Putamen (tissue), 1 donor: ENCODE results near the gene TBCB.
"Not testable (repeated sequence)": the region's sequence is repeated elsewhere in the genome, so short reads cannot be mapped to it uniquely, and the experiment has no call there.

Experiments used
- DNase-seq: peaks from one replicate; pipeline ENCODE4 v3.0.0-alpha.2; 2016; ENCODE audit warnings: low spot score

The TBCB gene, protein sequence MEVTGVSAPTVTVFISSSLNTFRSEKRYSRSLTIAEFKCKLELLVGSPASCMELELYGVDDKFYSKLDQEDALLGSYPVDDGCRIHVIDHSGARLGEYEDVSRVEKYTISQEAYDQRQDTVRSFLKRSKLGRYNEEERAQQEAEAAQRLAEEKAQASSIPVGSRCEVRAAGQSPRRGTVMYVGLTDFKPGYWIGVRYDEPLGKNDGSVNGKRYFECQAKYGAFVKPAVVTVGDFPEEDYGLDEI

DNA sequence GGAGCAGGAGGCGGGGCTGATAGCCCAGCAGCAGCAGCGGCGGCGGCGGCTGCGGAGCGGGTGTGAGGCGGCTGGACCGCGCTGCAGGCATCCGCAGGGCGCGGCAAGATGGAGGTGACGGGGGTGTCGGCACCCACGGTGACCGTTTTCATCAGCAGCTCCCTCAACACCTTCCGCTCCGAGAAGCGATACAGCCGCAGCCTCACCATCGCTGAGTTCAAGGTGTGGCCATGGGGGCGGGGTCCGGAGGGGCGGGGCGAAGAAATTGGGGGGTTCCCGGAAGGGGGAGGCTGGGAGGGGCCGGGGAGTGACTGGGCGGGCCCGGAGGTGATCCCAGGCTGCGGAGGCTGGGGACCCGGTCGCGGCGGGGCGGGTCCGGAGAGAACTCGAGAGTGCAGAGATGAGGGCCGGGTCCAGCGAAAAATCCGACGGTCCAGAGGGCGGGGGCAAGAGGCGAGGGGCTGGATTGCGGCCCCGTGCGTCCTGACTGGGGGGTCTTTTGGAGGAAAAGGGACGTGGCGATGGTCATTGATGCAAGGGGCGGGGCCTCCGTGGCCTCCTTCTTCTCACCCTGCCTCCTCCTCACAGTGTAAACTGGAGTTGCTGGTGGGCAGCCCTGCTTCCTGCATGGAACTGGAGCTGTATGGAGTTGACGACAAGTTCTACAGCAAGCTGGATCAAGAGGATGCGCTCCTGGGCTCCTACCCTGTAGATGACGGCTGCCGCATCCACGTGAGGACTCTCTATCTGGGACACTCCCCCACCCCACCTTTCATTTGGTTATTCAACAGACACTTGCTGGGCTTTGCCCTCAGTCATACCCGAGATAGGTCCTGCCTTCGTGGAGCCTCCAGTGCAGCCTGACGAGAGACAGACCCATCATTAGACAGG lies at the start of gene TBCB:
Gene TBCB (plus strand): TSS at position 16 of the 891 bp plus-strand sequence. CDS start 93 bp downstream, at position 109.
- no peak for DNase-seq

DNA sequence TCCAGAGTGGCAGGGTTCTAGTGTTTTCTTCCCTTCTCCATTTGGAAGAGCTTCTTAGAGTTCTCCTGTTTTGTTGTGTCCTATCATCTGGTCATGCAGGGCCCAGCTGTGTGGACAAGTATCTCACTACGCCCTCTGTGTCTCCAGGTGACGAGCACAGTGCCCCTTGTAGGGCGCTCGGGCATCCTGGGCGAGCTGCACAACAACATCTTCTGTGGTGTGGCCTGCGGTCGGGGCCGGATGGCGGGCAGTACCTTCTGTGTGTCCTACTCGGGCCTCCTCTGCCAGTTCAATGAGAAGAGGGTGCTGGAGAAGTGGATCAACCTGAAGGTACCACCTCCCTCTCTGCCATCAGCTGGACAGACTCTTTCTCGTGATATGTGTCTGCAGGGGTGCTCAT lies 47.6 kb upstream of the TBCB start:
- no peak for DNase-seq

DNA sequence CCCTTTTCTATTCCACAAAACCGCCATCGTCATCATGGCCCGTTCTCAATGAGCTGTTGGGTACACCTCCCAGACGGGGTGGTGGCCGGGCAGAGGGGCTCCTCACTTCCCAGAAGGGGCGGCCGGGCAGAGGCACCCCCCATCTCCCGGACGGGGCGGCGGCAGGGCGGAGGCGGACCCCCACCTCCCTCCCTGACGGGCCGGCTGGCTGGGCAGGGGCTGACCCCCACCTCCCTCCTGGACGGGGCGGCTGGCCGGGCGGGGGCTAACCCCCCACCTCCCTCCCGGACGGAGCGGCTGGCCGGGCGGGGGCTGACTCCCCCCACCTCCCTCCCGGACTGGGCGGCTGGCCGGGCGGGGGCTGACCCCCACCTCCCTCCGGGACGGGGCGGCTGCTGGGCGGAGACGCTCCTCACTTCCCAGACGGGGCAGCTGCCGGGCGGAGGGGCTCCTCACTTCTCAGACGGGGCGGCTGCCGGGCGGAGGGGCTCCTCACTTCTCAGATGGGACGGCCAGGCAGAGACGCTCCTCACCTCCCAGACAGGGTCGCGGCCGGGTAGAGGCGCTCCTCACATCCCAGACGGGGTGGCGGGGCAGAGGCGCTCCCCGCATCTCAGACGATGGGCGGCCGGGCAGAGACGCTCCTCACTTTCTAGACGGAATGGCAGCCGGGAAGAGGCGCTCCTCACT lies 46.3 kb upstream of the TBCB start:
- not testable (repeated sequence) for DNase-seq

DNA sequence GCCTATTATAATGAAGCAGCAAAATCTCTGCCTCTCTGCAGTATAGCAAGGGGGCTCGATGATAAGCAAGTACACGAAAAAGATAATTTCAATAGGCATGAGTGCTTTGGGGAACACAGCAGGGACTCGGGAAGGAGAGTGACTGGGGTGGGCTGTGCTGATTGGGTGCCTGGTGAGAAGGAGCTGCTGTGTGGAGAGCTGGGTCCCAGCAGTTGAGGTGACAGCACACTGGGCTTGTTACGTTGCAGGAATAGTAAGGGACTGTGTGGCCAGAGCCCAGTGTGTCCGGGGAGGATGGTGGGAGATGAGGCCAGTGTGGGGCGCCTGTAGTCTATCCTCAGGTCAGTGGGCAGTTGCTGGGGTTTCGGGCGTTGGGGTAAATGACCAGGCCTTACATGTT lies 43.2 kb upstream of the TBCB start:
- no peak for DNase-seq

DNA sequence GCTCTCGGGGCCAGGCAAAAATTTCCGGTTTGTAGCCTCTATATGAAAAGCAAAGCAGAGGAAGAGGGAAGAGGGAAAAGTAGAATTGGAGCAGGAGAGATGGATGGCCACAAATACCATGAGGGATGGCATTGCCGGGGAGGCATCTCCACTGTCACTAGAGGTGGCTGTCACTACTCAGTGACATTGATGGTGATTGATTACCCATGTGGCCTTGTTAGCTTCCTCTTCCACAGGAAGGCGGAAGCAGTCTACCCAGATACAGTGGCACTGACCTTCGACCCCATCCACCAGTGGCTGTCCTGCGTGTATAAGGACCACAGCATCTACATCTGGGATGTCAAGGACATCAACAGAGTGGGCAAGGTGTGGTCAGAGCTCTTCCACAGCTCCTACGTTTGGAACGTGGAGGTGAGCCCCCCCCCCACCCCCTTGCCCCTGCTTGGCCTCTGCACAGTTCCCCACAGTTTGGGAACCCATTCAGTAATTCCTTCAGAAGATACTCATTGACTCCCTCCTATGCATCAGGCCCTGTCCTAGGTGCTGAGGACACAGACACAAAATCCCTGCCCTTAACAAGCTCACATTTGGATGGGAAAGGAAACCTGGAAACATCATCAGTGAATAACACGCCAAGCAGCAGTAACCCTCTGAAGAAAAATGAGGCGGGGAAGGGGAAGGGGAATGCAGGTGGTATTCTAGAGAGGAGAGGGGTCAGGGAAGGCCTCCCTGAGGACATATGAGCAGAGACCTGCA lies 42.0 kb upstream of the TBCB start:
- DNase-seq: no peak

DNA sequence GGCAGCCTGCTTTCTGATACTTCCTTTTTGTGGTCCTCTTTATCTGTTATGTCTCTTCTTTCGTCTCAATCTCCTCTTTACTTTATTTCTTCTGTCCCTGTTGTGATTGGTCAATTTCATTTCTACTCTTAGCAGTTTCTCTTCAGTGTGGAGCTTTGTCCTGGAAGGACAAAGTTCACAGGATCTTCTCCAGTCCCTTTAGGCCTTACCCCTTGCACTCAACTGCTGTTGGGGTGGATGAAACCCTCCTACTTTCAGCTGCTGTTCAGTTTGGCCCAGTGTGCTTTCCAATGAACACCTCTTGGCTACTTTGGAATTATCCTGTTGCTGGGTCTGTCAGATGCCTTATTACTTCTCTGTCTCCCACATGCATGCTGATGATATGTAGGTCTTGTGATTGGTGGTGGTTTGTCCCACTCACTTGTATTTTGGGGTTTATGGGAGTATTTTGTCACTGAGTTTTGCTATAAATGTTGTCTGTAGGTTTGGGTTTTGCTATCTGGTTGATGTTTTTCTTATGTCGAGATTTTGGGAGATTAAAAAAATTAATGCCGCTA lies 35.8 kb upstream of the TBCB start:
- no peak for DNase-seq

DNA sequence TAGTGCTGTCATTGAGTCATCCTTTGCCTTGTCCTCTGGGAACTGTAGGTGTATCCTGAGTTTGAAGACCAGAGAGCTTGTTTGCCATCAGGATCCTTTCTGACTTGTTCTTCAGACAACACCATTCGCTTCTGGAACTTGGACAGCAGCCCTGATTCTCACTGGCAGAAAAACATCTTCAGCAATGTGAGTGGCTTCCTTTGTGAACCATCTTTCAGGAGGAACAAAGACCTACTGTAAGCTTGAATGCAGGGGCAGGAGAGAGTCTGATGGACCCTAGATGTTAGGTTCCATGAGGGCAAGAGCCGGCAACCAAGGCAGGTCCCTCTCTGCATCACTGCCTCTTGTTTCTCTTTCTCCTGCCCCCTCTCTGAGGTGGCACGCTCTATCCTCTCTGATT lies 33.9 kb upstream of the TBCB start:
- DNase-seq: peak; percentile 88

DNA sequence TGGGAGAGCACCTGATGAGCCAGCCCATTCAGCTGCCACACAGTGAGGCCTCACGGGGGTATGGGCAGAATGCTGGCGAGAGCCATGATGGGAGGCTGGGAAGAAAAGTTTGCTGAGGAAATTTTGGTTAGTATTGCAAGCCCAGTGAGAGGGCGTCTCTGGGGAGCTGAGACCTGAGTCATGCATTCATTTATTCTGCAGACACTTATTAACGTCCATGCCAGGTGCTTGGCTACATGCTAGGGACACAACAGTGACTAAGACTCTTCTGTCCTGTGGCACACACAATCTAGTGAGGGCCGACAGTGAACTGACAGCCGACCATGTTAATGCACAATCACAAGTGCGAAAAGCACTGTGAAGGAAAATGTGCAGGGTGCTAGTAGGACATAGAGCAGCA lies 33.4 kb upstream of the TBCB start:
- no peak for DNase-seq

DNA sequence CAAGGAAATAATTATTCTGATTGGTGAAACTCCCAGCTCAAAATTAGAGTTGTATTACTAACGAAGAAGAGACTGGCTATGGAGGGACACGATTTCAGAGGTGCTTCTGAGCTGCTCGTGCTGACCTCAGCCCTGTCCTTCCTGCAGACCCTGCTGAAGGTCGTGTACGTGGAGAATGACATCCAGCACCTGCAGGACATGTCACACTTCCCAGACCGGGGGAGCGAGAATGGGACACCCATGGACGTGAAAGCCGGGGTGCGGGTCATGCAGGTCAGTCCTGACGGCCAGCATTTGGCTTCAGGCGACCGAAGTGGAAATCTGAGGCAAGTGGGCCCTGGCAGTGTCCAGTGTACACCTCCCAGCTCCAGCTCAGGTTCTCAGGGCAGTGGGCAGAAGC lies 32.4 kb upstream of the TBCB start:
- DNase-seq: no peak

DNA sequence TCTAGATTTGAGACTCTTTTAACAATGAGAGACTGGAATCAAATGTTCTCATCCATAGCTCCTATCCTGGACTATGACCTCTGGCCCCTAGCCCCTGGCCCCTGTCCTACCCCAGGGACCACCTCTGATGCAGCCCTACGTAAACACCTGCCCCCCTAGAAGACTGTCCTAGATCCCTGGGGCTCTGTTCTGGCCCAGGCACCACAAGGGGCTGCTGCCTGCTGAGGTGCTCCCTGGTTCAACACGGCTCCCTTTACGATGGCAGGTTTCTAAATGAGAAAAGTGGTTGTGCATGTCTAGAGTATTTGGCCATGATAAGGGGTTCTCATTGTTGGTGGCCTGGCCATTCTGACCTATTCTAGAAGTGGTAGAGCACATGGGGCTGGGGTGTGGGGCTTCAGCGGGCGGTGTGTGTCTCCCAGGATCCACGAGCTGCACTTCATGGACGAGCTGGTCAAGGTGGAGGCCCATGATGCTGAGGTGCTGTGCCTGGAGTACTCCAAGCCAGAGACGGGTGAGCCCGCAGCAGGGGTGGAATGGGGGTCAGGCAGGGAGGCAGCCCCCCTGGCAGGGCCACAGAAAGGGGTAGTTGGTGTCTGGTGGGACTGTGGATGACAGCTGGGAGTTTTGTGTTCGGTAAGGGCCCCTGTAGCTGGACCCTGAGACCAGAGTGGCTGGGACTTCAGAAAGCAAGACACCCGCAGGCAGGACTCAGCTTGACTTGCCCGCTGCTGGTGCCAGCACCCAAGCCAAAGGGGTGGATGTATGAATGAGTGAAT lies 30.8 kb upstream of the TBCB start:
- no peak for DNase-seq

DNA sequence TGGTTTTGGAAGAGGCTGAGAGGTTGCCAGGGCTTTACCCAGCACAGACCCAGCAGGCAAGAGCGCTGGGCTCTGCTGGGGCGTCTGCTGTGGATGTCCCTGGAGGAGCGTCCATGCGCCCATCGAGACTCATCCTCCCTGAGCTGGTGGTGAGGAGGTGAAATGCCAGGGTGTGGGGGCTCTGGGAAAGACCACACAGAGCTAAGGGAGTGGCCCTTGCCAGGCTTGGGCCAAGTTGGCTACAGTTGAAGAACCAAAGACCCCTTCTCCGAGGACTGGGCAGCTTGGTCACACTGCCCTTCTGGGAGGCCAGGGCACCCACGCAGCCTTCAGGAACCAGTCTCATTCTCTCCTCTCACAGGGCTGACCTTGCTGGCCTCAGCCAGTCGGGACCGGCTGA lies 28.9 kb upstream of the TBCB start:
- no peak for DNase-seq

DNA sequence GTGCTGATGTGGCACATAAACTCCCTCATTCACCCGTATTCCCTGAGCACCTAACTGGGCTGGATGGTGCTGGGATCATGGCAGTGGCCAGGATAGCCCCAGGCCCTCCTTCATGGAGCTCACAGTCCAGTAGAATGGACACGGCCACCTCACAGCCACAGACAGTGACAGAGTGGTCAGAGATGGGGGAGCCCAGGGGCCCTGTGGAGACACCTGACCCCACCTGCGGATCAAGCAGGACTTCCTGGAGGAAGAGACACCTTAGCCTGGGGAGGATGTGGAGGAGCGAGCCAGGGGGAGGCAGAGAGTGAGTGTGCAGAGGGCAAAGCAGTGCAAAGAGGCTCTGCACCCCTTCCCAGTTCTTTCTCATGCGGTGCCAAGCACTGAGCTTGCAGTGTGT lies 25.4 kb upstream of the TBCB start:
- no peak for DNase-seq

DNA sequence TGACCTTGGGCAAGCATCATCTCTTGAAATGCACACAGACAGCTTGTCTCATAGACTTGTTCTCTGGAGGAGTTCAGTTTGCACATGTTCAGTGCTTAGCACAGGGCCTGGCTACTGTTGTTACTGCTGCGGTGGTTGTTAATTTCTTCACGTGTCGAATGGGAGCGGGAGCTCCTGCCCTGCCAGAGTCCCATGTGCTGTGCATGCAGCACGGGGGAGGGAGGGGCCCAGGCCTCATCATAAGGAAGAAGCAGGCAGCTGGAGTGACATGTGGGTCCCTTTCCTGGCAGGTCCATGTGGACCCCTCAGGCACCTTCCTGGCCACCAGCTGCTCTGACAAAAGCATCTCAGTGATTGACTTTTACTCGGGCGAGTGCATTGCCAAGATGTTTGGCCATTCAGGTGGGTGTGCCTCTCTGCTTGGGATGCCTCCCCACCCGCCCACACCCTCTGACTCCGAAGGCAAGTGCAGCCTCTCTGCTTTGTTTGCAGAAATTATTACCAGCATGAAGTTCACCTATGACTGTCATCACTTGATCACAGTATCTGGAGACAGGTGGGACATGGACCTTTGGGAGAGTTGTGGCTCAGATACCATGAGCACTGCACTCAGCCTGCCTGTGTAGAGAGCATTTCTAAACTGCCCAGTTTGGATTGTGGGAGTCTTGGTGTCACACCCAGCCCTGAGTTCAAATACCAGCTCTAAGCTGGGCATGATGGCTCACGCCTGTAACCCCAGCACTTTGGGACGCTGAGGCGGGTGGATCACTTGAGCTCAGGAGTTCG lies 24.2 kb upstream of the TBCB start:
- DNase-seq: no peak

DNA sequence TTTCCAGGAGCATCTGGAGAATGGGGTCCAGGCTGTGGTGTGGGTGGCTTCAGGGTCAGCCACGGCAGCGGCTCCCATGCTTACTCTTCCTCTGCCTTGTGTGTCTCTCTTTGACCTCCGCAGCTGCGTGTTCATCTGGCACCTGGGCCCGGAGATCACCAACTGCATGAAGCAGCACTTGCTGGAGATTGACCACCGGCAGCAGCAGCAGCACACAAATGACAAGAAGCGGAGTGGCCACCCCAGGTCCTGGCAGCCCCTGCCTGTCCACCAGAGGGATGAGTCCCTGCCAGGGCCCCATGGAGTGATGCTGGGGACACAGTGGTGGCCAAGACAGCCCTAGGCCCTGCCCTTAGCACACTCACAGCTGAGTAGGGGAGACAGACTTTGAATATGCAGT lies 22.7 kb upstream of the TBCB start:
- no peak for DNase-seq

DNA sequence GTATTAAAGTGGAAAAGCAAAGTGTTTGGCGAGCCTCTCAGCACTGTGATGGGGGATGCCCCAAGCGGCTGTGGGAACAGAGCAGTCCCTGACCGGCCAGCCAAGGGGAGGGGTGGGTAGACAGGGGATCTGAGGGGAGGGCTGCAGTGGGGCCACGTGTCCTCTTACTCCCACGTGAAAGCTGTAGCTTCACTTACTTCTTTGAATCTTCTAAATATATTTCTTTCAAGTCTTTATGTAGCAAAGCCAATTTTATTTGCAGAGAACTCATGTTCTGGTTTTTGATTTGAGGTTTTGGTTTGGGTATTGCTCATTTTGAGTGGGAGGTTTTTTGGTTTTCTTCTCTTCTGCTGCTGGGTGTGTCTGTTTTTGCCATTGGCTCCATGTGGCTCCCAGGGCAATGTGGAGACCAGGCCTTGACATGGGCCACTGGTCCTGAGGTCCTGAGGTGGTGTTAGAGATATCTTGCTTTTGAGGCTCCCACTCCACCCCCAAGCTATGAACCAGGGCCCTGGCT lies 22.1 kb upstream of the TBCB start:
- no peak for DNase-seq

DNA sequence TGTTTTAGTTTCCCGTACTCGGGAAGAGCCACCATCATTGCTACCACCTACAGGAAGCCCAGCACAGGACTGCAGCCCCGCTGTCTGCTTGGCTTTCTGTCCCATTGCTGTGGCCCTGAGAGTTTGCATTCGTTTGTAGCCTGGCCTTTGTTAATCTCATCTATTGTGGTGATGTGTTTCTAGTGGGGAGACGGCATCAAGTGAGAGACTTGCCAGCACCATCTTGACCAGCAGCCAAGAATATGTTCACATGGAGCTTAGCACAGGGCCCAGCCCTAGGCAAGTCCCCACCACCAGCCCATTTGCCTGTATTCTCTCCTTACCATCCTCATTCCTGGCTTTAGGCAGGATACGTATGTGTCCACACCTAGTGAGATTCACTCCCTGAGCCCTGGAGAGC lies 21.6 kb upstream of the TBCB start:
- DNase-seq: peak; percentile 82

DNA sequence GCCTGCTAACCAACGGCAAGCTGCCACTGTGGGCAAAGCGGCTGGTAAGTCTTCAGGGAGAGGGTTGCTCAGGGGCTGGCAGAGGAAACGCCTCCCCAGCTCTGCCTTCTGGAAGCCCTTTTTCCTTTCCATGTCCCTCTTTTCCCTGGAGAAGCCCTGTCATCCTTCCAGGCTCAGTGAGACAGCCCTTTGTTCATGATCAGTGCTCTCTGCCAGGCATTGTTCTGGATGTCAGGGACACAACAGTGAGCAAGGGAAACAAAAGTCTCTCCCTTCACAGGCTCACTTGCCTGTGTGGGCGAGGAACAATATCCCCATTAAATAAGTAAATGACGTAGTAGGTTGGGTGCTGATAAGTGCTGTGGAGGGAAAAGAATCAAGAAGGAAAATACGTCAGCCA lies 18.2 kb upstream of the TBCB start:
- DNase-seq: peak; percentile 95

DNA sequence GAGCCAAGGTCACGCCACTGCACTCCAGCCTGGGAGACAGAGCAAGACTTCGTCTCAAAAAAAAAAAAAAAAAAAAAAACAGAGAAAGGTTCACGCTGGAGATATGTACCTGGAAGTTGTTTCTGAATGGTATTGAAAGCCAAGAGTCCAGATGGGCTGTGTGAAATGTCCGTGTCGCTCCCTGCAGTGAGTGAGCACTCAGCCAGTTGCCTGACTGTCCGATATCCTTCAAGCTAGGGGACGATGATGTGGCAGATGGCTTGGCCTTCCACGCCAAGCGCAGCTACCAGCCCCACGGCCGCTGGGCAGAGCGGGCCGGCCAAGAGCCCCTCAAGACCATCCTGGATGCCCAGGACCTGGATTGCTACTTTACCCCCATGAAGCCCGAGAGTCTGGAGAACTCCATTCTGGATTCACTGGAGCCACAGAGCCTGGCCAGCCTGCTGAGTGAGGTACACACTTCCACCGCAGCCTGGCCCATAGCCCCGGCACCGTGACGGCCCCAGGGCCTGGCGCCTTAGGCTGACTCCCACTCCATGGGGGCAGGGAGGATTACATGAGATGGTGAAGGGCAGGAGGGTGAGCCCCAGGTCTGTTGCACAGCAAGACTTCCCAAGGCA lies 16.0 kb upstream of the TBCB start:
- DNase-seq: no peak

DNA sequence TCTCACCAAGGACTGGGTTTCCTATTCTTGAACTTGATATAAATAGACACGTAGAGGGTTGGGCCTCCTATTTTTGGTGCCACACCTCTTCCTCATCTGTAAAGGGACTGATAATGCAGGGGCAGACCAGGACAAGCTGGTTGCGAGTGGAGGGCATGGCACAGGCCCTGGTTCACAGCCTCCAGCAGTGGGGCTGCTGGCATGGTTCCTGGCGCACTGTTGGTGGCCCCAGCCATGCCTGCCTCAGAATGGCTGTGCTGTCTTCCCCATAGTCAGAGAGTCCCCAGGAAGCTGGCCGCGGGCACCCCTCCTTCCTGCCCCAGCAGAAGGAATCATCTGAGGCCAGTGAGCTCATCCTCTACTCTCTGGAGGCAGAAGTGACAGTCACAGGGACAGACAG lies 14.8 kb upstream of the TBCB start:
- no peak for DNase-seq
